Lower leg skin (tissue), 3 donors: ENCODE data around the gene CDH16.

Experiments
- CTCF ChIP-seq, 3 donors: fragments of 450-650 bp; IDR thresholded peaks; one replicate each; pipeline ENCODE4 v1.5.1; 2016; ENCODE audit warnings: antibody characterized with exemption in 3 of 3, mild to moderate bottlenecking in 3 of 3, moderate library complexity in 2 of 3
- POLR2A ChIP-seq, 2 donors: fragments of 450-650 bp; IDR thresholded peaks; one replicate each; pipeline ENCODE4 v1.6.1; 2016 to 2017; ENCODE audit warnings: antibody characterized with exemption in 2 of 2, mild to moderate bottlenecking in 1 of 2, moderate library complexity in 1 of 2

- TF ChIP-seq CTCF (IDR thresholded peaks at IDR 0.05) (no peak), POLR2A (IDR thresholded peaks at IDR 0.05) (no peak)
Measured at GRCh38 chr16:66908116-66908515, 10.6 kb downstream of the CDH16 start.
